CD4-positive, alpha-beta T cell treated with Interleukin-6 at 100 ng/mL for 8 hours (primary cell): ENCODE results near the gene TMA7.
A peak's percentile ranks its signal among the peaks of the same experiment; 100 is the strongest.
"Not testable (repeated sequence)": the region's sequence is repeated elsewhere in the genome, so short reads cannot be mapped to it uniquely, and the experiment has no call there.

Source experiments
- DNase-seq: peaks from one replicate; pipeline ENCODE4 v3.0.0-alpha.2; 2020; ENCODE audit warnings: mixed read lengths, low spot score

TMA7 gene

DNA sequence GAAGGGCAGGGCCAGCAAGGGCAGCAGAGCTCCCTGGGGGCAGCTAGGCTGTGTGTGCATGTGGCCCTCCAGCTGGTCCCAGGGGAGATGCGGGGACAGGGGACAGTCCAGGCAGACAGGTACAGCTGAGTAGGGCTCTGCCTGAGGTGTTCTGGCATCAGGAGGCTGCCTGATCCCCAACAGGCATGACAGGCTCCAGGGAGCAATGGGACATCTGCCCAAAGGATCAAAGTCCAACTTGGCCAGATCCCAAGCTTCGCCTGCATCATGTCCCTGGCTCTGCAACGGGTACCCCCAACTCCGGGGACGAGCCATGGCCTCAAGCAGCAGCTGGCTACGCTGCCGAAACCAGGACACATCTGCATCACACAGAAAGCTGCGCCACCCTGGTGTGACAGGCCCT is 28.3 kb downstream of the TMA7 start:
- no peak for DNase-seq

DNA sequence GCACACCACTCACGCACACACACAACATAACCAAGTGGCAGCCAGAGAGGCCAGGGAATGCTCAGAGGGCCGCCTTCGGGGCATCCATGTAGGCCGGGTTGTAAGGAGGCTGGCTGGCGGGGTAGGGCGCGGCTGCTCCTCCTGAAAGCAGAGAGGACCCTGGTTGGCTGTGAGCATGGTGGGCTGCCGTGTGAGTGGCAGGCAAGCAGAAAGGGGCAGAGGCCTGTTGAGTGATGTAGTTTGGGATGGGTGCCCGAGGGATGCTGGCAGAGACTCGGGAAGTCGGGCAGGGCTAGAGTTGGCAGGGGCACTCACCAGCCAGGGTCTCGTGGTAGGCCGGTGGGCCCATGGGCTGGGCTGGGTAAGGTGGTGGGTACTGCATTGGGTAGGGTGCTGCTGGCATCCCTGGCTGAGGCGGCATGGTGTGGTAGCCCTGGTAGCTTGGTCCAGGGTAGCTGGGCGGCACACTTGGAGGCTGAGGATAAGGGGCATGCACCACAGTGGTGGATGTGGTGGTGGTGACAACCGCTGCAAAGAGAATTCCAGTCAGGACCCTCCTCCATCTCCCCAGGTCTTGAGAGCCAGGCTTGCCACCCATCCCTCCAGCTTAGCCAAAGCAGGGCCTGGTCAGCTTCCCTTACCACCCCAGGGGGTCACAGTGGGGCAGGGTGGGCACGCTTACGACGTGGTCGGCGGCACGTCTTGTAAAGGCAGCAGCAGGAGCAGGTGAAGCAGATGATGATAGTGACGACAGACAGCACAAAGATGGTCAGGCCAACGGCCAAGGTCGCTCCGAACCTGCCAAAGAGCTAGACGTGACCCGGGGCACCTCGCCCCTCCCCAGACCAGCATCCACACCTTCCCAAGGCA is 29.2 kb downstream of the TMA7 start:
- DNase-seq: no peak

DNA sequence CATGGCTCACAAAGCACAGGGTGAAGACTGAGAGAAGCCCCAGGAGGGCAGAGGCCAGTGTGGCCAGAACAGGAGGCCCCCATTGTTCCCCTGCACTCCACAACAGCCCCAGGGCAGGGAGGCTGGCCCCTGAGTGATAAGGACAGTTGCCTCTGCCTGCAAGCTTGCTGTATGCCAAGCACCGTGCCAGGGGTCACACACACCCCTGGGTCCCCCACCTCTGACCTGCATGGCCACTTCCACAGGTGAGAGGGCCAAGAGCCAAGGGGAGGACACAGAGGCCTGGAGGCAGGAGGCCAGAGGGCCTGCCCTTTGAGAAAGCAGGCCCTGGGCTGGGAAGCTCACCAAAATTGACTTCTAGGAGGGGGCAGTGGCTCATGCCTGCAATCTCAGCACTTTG is 30.2 kb downstream of the TMA7 start:
- DNase-seq: no peak

- DNase-seq: no peak
Measured at GRCh38 chr3:48472673-48472922, 32.5 kb downstream of the TMA7 start.

DNA sequence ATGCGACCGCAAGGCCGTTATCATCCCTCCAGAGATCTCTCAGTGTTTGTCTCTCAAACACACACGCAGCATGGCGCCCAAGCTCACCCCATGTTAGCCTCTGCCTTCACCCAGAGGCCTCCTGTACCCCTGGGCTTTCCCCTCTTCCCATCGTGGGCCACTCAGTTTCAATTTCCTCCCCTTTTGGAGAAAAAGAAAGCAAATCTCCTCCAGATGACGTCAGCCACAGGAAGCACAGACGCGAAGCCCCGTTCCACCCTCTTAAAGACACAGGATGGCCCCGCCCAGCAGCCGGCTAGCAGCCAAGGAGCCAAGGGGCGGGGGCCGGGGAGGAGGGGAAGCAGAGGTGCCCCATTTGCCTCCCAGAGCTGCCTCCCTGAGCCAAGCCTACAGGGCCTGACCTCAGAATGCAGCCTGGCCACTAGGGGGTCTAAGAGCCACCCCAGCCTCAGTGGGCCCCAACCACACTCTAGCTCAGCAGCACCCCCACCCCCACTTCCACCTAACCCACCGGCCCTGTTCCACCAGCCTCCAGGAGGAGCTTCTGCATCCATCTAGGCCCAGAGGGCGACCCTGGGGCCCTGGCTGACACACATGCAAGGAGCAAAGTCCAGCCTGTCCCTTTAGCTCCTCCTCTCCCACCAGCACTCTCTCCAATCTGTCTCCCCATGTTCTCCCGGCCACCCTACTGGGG is 33.0 kb downstream of the TMA7 start:
- peak; percentile 95 for DNase-seq

DNA sequence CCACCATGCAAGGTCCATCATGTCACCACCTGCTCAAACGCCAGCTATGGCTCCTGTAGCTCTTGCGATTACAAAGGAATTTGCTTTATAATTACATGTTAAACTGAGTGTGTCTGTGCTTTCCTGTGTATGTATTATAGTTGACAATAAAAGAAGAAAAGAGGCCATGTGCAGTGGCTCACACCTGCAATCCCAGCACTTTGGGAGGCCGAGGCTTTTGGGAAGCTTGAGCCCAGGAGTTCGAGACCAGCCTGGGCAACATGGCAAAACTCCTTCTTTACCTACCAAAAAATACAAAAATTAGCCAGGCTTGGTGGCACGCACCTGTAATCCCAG is 33.5 kb downstream of the TMA7 start:
- no peak for DNase-seq

DNA sequence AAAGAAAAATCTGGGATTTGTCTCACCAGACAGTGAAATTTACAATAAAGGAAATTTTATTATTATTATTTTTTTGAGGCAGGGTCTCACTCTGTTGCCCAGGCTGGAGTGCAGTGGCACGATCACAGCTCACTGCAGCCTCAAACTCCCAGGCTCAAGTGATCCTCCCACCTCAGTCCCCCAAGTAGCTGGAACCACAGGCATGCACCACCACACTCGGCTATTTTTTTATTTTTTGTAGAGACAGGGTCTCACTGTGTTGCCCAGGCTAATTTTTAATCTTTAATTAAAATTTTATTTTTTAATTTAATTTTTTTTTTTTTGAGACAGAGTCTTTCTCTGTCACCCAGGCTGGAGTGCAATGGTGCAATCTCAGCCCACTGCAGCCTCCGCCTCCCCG is 34.0 kb downstream of the TMA7 start:
- DNase-seq: not testable (repeated sequence)

- DNase-seq: no peak
Measured at GRCh38 chr3:48474619-48475018, 34.6 kb downstream of the TMA7 start.

- DNase-seq: no peak
Measured at GRCh38 chr3:48475188-48475587, 35.1 kb downstream of the TMA7 start.

- DNase-seq: no peak
Measured at GRCh38 chr3:48476426-48477053, 36.5 kb downstream of the TMA7 start.

DNA sequence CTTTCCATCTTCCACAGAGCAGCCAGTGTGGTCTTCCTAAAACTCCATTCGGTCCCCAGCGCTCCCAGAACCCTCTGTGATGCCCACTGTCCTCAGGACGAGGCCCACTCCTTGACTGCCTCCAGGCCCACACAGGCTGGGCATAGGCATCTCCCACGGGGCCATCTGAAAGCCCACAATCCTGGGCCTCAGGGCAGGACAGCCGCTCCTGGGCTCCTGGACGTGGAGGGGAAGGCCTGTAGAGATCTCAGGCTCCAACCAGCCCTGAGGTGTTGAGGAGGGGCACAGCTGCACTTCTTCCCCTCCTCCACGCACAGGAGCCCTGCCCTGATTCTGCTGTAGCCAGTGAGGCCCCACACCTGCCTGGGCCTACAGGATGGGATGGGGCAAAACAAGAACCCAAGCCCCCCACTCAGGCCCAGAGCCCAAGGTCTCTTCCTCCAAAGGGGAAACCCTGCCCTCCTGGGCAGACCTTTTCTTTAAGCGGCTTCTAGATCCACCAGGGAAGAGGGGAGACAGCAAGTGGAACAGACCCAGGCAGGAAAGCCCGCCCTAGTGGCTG is 38.0 kb downstream of the TMA7 start:
- DNase-seq: no peak

DNA sequence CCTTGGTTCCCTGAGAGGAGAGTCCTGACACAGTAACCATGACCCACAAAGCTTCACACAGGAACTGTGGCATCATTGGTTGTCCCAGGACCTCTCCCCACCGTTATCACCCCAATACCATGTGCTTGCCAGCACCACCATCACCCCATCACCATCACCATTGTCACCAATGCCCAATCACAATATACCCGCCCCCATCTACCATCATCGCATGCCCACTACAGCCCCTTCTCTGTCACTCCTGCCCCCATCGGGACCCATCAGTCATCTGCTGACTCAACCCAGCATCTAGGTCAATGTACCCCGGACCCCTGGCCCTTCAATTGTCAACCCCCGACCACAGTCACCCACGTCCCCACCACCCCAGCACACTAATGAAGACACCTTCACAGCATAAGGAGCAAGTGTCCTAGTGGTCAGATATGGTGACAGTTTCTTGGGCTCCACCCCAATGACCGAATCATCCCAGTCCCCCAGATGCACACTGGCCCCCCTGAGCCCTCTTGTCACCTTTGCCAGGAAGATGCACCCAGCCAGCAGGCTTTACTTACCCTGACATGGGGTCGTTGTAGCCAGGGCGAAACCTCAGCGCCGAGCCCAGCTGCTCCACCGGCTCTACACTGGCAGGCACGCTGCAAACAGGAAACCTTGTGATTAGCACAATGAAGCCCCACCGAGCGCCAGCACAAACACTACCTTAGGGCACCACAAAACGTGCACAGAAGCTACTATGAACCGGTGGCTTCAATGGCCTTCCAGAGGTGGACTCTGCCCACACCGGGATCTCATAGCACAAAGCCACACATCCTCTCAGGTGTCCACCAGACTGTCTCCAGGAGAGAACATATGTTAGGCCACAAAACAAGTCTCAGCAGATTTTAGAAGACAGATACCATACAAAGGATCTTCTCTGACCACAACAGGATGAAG is 38.8 kb downstream of the TMA7 start:
- DNase-seq: peak; percentile 68

DNA sequence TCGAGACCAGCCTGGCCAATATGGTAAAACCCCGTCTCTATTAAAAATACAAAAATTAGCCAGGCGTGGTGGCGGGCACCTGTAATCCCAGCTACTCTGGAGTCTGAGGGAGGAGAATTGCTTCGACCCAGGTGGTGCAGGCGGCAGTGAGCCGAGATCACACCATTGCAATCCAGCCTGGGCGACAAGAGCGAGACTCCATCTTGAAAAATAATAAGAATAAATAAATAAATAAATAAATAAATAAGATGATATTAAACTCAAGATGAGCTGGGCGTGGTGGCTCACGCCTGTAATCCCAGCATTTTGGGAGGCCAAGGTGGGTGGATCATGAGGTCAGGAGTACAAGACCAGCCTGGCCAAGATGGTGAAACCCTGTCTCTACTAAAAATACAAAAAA is 40.8 kb downstream of the TMA7 start:
- not testable (repeated sequence) for DNase-seq

- not testable (repeated sequence) for DNase-seq
Measured at GRCh38 chr3:48482822-48483221, 42.8 kb downstream of the TMA7 start.

DNA sequence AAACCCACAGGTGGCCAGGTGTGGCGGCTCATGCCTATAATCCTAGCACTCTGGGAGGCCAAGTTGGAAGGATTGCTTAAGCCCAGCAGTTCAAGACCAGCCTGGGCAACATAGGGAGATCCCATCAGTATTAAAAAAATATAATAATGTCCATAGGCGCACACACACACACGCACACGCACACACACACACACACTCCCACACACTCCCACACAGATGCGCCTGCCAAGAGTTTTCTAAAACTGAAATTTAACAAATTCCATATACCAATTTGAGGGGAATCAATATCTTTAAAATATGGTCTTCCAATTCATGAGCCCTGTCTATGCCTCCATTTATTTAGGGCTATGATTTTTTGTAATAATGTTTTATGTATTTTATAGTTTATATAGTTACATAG is 46.9 kb downstream of the TMA7 start:
- no peak for DNase-seq

DNA sequence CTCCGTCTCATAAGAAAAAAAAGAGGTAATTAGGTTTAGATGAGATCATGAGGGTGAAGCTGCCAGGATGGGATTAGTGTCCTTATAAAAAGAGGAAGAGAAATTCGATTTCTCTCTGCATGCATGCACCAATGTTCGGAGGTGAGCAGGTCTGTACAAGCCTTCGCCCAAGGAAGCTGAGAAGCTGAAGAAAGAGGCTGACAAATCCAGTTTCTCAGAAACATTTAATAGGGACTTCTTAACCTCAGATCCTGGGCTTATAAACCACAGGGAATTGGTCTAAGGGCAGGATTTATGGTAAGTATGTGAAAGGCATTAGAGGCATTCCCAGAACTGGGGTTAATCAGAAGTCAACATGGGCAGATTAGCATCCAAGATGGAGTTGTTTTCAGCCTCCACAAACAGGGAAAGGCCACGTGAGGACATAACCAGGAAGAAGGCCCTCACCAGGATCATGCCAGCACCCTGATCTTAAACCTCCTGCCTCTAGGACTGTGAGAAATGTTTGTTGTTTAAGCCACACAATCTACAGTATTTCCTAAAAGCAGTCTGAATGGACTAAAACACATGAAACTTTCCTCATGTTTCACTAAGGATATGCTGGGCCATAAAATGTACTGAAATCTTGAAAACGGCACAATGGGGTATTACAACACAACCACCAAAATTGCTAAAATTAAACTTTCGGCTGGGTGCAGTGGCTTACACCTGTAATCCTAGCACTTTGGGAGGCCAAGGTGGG is 52.6 kb downstream of the TMA7 start:
- DNase-seq: no peak

GRCh38 chr3:48493203-48493501 is 53.1 kb downstream of the TMA7 start:
- DNase-seq: no peak
